GM23338 (cell line): ENCODE measurements around the gene EIF1B.

Experiments used
- TF ChIP-seq, protein P1 (sequence below): IDR thresholded peaks from one replicate; pipeline ENCODE4 v1.6.1; 2018; ENCODE audit warnings: antibody characterized with exemption; ENCODE audit not compliant: unreplicated experiment
- TF ChIP-seq, protein P2 (sequence below), 2 experiments: fragments of 200-600 bp in 1 of 2; sonication (generic) in 1 of 2; conservative IDR thresholded peaks; 2 replicates each; pipeline versions ENCODE4 v1.5.1 to v1.6.1; 2016 to 2017; ENCODE audit warnings: antibody characterized with exemption in 2 of 2, low read depth in 2 of 2, mild to moderate bottlenecking in 2 of 2, moderate library complexity in 1 of 2

DNA sequence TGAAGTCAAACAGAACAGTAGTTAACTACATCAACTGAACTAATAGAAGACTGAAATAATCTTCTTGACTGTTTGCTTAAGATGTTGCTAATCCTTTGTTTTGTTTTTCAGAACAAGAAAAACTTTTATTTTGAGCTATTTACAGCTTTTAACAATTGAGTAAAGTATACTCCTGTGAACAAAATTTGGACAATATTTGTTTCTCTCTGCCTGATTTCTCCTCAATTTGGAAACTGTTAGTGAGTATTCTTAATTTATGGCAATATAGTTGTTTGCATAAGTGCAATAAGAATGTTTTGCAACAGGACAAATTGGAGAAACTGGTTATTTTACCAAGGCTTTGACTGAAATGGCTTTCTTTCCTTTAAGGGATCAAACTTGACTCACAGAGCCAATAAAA, 41.0 kb downstream of the EIF1B start:
- TF ChIP-seq, protein P1, sequence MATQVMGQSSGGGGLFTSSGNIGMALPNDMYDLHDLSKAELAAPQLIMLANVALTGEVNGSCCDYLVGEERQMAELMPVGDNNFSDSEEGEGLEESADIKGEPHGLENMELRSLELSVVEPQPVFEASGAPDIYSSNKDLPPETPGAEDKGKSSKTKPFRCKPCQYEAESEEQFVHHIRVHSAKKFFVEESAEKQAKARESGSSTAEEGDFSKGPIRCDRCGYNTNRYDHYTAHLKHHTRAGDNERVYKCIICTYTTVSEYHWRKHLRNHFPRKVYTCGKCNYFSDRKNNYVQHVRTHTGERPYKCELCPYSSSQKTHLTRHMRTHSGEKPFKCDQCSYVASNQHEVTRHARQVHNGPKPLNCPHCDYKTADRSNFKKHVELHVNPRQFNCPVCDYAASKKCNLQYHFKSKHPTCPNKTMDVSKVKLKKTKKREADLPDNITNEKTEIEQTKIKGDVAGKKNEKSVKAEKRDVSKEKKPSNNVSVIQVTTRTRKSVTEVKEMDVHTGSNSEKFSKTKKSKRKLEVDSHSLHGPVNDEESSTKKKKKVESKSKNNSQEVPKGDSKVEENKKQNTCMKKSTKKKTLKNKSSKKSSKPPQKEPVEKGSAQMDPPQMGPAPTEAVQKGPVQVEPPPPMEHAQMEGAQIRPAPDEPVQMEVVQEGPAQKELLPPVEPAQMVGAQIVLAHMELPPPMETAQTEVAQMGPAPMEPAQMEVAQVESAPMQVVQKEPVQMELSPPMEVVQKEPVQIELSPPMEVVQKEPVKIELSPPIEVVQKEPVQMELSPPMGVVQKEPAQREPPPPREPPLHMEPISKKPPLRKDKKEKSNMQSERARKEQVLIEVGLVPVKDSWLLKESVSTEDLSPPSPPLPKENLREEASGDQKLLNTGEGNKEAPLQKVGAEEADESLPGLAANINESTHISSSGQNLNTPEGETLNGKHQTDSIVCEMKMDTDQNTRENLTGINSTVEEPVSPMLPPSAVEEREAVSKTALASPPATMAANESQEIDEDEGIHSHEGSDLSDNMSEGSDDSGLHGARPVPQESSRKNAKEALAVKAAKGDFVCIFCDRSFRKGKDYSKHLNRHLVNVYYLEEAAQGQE: no peak
- TF ChIP-seq, protein P2, sequence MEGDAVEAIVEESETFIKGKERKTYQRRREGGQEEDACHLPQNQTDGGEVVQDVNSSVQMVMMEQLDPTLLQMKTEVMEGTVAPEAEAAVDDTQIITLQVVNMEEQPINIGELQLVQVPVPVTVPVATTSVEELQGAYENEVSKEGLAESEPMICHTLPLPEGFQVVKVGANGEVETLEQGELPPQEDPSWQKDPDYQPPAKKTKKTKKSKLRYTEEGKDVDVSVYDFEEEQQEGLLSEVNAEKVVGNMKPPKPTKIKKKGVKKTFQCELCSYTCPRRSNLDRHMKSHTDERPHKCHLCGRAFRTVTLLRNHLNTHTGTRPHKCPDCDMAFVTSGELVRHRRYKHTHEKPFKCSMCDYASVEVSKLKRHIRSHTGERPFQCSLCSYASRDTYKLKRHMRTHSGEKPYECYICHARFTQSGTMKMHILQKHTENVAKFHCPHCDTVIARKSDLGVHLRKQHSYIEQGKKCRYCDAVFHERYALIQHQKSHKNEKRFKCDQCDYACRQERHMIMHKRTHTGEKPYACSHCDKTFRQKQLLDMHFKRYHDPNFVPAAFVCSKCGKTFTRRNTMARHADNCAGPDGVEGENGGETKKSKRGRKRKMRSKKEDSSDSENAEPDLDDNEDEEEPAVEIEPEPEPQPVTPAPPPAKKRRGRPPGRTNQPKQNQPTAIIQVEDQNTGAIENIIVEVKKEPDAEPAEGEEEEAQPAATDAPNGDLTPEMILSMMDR (conservative IDR thresholded peaks at IDR 0.05; ENCODE audit: low read depth in 2 of 2): no peak
